Measurements from ENCODE around the gene ATP8B1.
"Not testable (repeated sequence)": the region's sequence is repeated elsewhere in the genome, so short reads cannot be mapped to it uniquely, and the experiment has no call there.

ATP8B1 gene

GRCh38 chr18:57803103-57803969, at the start of gene ATP8B1:
TSS of gene ATP8B1 (minus strand) at chr18:57803315. CDS start at chr18:57731807, 71,508 bp downstream.
- no peak for DNase-seq

- DNase-seq = no peak
Observed at GRCh38 chr18:57850063-57850462, 46.9 kb upstream of the ATP8B1 start.

GRCh38 chr18:57848374-57848773, 45.3 kb upstream of the ATP8B1 start:
- DNase-seq = not testable (repeated sequence)

- not testable (repeated sequence) for DNase-seq
Observed at GRCh38 chr18:57847431-57847830, 44.3 kb upstream of the ATP8B1 start.

- no peak for DNase-seq
Observed at GRCh38 chr18:57846258-57846657, 43.1 kb upstream of the ATP8B1 start.

GRCh38 chr18:57845605-57846074, 42.5 kb upstream of the ATP8B1 start:
- DNase-seq = no peak

GRCh38 chr18:57844319-57844718, 41.2 kb upstream of the ATP8B1 start:
- DNase-seq = no peak

GRCh38 chr18:57843386-57843785, 40.3 kb upstream of the ATP8B1 start:
- DNase-seq = no peak

- DNase-seq = no peak
Observed at GRCh38 chr18:57841568-57841967, 38.5 kb upstream of the ATP8B1 start.

- DNase-seq = no peak
Observed at GRCh38 chr18:57839942-57840381, 36.8 kb upstream of the ATP8B1 start.

- peak; percentile 38 for DNase-seq
Observed at GRCh38 chr18:57837917-57838548, 34.9 kb upstream of the ATP8B1 start.

- no peak for DNase-seq
Observed at GRCh38 chr18:57836557-57836956, 33.4 kb upstream of the ATP8B1 start.

GRCh38 chr18:57835904-57836303, 32.8 kb upstream of the ATP8B1 start:
- DNase-seq = no peak

- no peak for DNase-seq
Observed at GRCh38 chr18:57834616-57835015, 31.5 kb upstream of the ATP8B1 start.

GRCh38 chr18:57833441-57834101, 30.5 kb upstream of the ATP8B1 start:
- no peak for DNase-seq

- no peak for DNase-seq
Observed at GRCh38 chr18:57832730-57833129, 29.6 kb upstream of the ATP8B1 start.

GRCh38 chr18:57831597-57832377, 28.7 kb upstream of the ATP8B1 start:
- DNase-seq = no peak

GRCh38 chr18:57827646-57828045, 24.5 kb upstream of the ATP8B1 start:
- DNase-seq = no peak

- no peak for DNase-seq
Observed at GRCh38 chr18:57826252-57826651, 23.1 kb upstream of the ATP8B1 start.

GRCh38 chr18:57820583-57820982, 17.5 kb upstream of the ATP8B1 start:
- not testable (repeated sequence) for DNase-seq

- no peak for DNase-seq
Observed at GRCh38 chr18:57819671-57820460, 16.8 kb upstream of the ATP8B1 start.

GRCh38 chr18:57819119-57819518, 16.0 kb upstream of the ATP8B1 start:
- DNase-seq = no peak
